K562 (cell line): ENCODE data around the gene MARK4. TPM values are rescaled to one million over a fixed set of nuclear protein-coding genes. Genes with fewer than 3 reads are reported as not detected.

Experiments
- ATAC-seq: fragments of 200-7000 bp; cut with Tn5 transposase; 3 replicates; pipeline ENCODE4 v1.9.1; 2020; ENCODE audit warnings: moderate library complexity
- BruUV-seq: library from RNA; stranded (reverse); fragments of 400-500 nt; replicated peaks from 2 replicates; lab custom pipeline; 2021; lab: Mats Ljungman, UMichigan
- CTCF ChIA-PET: fragments of 300-600 bp; formaldehyde crosslinking; extraction: SDS; loops from one replicate; lab custom pipeline; 2021; ENCODE audit warnings: low intra/inter-chr PET ratio; lab: Yijun Ruan, JAX
- POLR2A ChIA-PET: fragments of 300-600, 350-650 bp; sonication (Branson Sonifier 250); formaldehyde crosslinking; extraction: SDS; loops from one replicate; lab custom pipeline; 2021; ENCODE audit warnings: antibody characterized with exemption, inconsistent platforms; lab: Yijun Ruan, JAX
- DNase-seq, 4 experiments: peaks; one replicate each; pipeline versions ENCODE4 v3.0.0 to v3.0.0-alpha.2; 2011 to 2018; ENCODE audit warnings: low spot score in 3 of 4, mixed read lengths in 3 of 4; ENCODE audit errors: extremely low read depth in 1 of 4
- FAIRE-seq: peaks from 2 replicates; lab custom pipeline; 2011; peaks lifted over from hg19 to GRCh38; lab: Jason Lieb, UNC
- H2AFZ ChIP-seq: 2 replicates; pipeline ENCODE4 v1.6.0; 2011; ENCODE audit warnings: low read depth, low read length, control low read depth, inconsistent platforms
- H3K27ac ChIP-seq: fragments of 200-600 bp; 3 replicates; pipeline ENCODE4 v1.8.0; 2011; ENCODE audit warnings: low read depth, mild to moderate bottlenecking, control low read depth, inconsistent platforms, low read length, moderate library complexity, mixed read lengths; ENCODE audit errors: extremely low read depth
- H3K27me3 ChIP-seq, 2 experiments: fragments of 300-600 bp in 1 of 2; 2 replicates in 1 of 2; 3 replicates in 1 of 2; pipeline versions ENCODE4 v1.6.0 to v1.8.0; 2011; ENCODE audit warnings: inconsistent platforms in 2 of 2, low read length in 2 of 2, mild to moderate bottlenecking in 1 of 2, mixed read lengths in 1 of 2, moderate library complexity in 1 of 2; ENCODE audit not compliant: control insufficient read depth in 2 of 2, insufficient read depth in 2 of 2
- H3K36me3 ChIP-seq: fragments of 300-600 bp; 3 replicates; pipeline ENCODE4 v1.8.0; 2011; ENCODE audit warnings: mild to moderate bottlenecking, low read length, inconsistent platforms; ENCODE audit not compliant: control insufficient read depth, insufficient read depth
- H3K4me1 ChIP-seq, 2 experiments: fragments of 200-600 bp in 1 of 2; replicated peaks in 1 of 2; 2 replicates in 1 of 2; 3 replicates in 1 of 2; pipeline versions ENCODE4 v1.5.1 to v1.8.0; 2011; ENCODE audit warnings: inconsistent platforms in 2 of 2, low read length in 2 of 2, mild to moderate bottlenecking in 1 of 2, mixed read lengths in 1 of 2, moderate library complexity in 1 of 2; ENCODE audit not compliant: control insufficient read depth in 2 of 2, insufficient read depth in 2 of 2
- H3K4me2 ChIP-seq: 2 replicates; pipeline ENCODE4 v1.6.1; 2011; ENCODE audit warnings: low read length, control low read depth, inconsistent platforms, mixed read lengths; ENCODE audit not compliant: insufficient read depth
- H3K4me3 ChIP-seq: fragments of 200-600 bp; sonication (generic), shearing (Covaris generic); 2 replicates; pipeline ENCODE4 v1.5.1; 2016; ENCODE audit warnings: control low read depth, inconsistent platforms
- H3K79me2 ChIP-seq: fragments of 200-600 bp; 3 replicates; pipeline ENCODE4 v1.8.0; 2011; ENCODE audit warnings: low read length, inconsistent platforms; ENCODE audit not compliant: control insufficient read depth, insufficient read depth
- H3K9ac ChIP-seq, 2 experiments: 2 replicates each; pipeline versions ENCODE4 v1.6.0 to v1.6.1; 2011; ENCODE audit warnings: low read depth in 2 of 2, low read length in 2 of 2, control low read depth in 1 of 2, inconsistent platforms in 1 of 2, mild to moderate bottlenecking in 1 of 2, mixed read lengths in 1 of 2; ENCODE audit not compliant: insufficient read depth in 1 of 2
- H3K9me1 ChIP-seq: one replicate; pipeline ENCODE4 v1.6.0; 2011; ENCODE audit warnings: inconsistent platforms, mild to moderate bottlenecking, low read length, moderate library complexity; ENCODE audit not compliant: control insufficient read depth, insufficient read depth
- H3K9me3 ChIP-seq: replicated peaks from 2 replicates; pipeline ENCODE4 v1.5.1; 2011; ENCODE audit warnings: low read depth, low read length, inconsistent platforms; ENCODE audit not compliant: control insufficient read depth, insufficient read depth
- H4K20me1 ChIP-seq: replicated peaks from 2 replicates; pipeline ENCODE4 v1.6.1; 2011; ENCODE audit warnings: low read length, inconsistent platforms, mixed read lengths; ENCODE audit not compliant: control insufficient read depth, insufficient read depth
- FOXM1 ChIP-seq, 2 experiments: fragments of 450-650 bp in 1 of 2; sonication (generic) in 1 of 2; formaldehyde crosslinking in 1 of 2; IDR thresholded peaks; 2 replicates each; pipeline versions ENCODE4 v1.6.1 to v1.9.0; 2017 to 2022; ENCODE audit warnings: low read depth in 2 of 2, mild to moderate bottlenecking in 2 of 2, missing genetic modification reagents in 1 of 2, moderate library complexity in 1 of 2
- NFIX ChIP-seq: fragments of 250-450 bp; sonication (Bioruptor Pico); IDR thresholded peaks from 2 replicates; pipeline ENCODE4 v1.4.0; 2020; ENCODE audit warnings: low read depth, mild to moderate bottlenecking, moderate library complexity
- SREBF2 ChIP-seq: sonication (generic); formaldehyde crosslinking; IDR thresholded peaks from 2 replicates; pipeline ENCODE4 v1.4.0; 2020; ENCODE audit warnings: mild to moderate bottlenecking, missing genetic modification reagents
- STAG1 ChIP-seq: sonication (generic); formaldehyde crosslinking; IDR thresholded peaks from 2 replicates; pipeline ENCODE4 v1.5.0; 2020; ENCODE audit warnings: missing genetic modification reagents, borderline replicate concordance
- ZBTB17 ChIP-seq: fragments of 450-650 bp; formaldehyde crosslinking; IDR thresholded peaks from 2 replicates; pipeline ENCODE4 v1.4.0; 2020; ENCODE audit warnings: mild to moderate bottlenecking
- ZEB2 ChIP-seq: fragments of 450-650 bp; IDR thresholded peaks from 2 replicates; pipeline ENCODE4 v1.6.1; 2016
- ZFP30 ChIP-seq: fragments of 250-450 bp; sonication (Bioruptor Pico); IDR thresholded peaks from 2 replicates; pipeline ENCODE4 v1.8.0; 2022; ENCODE audit warnings: moderate library complexity, mild to moderate bottlenecking, inconsistent platforms, borderline replicate concordance
- ZNF143 ChIP-seq: sonication (generic); formaldehyde crosslinking; IDR thresholded peaks from 2 replicates; pipeline ENCODE4 v1.9.0; 2022; ENCODE audit warnings: mild to moderate bottlenecking, missing genetic modification reagents
- ZNF282 ChIP-seq: sonication (generic); formaldehyde crosslinking; IDR thresholded peaks from 2 replicates; pipeline ENCODE4 v1.8.1; 2023; ENCODE audit warnings: missing genetic modification reagents
- ZNF431 ChIP-seq: sonication (generic); formaldehyde crosslinking; IDR thresholded peaks from 2 replicates; pipeline ENCODE4 v1.8.0; 2022; ENCODE audit warnings: mild to moderate bottlenecking, missing genetic modification reagents
- WGBS: fragments of 100-300 bp; shearing (Covaris generic); methylation state at CpG from one replicate; pipeline ENCODE4 v1.1.6; 2016; ENCODE audit warnings: low coverage, mixed read lengths; ENCODE audit not compliant: insufficient coverage; ENCODE audit errors: missing lambda C conversion rate; 5-methylcytosine and 5-hydroxymethylcytosine counted together
- in situ Hi-C: fragments of 300-500 bp; cut with MboI; formaldehyde crosslinking; loops from 4 replicates; pipeline ENCODE4 v1.15.0; 2018; ENCODE audit warnings: inconsistent platforms, mixed read lengths
- intact Hi-C: fragments of 100-400 bp; cut with micrococcal nuclease; formaldehyde crosslinking; loops from 2 replicates; pipeline ENCODE4 v1.14.2; 2022
- polyA plus RNA-seq, 8 experiments: library from polyadenylated mRNA; depleted of rRNA in 4 of 8; stranded (reverse) in 5 of 8; unstranded in 3 of 8; fragments of >200 nt; fragmentation: Nextera tagmentation in 2 of 8; fragmentation: Illumina TruSeq in 1 of 8; extraction: Ambion mirVana in 2 of 8; extraction: Trizol in 1 of 8; gene quantifications; 2 replicates each; pipeline versions ENCODE4 v1.2.1 to v1.2.3, GENCODE V29; 2011 to 2014; ENCODE audit warnings: inconsistent platforms in 1 of 8, missing spikeins in 1 of 8
- total RNA-seq, 7 experiments: library from RNA; depleted of rRNA in 6 of 7; stranded (reverse); fragments of >200 nt in 6 of 7; fragmentation: Illumina TruSeq in 2 of 7; extraction: Trizol in 2 of 7; gene quantifications; 2 replicates each; pipeline versions ENCODE4 v1.2.1 to v1.2.3, GENCODE V29; 2011 to 2021; ENCODE audit warnings: low replicate concordance in 1 of 7
- TF ChIP-seq, protein P1 (sequence below): fragments of 250-450 bp; sonication (Bioruptor Pico); IDR thresholded peaks from 2 replicates; pipeline ENCODE4 v1.9.0; 2021; ENCODE audit warnings: mild to moderate bottlenecking, inconsistent platforms

Gene MARK4
- total and polyA plus RNA-seq, 9 of the 15 experiments (the other 6 are each of a cell fraction or from before 2014, with no cell fraction given) = 0.52 to 29.4 (median 8.6) TPM

DNA sequence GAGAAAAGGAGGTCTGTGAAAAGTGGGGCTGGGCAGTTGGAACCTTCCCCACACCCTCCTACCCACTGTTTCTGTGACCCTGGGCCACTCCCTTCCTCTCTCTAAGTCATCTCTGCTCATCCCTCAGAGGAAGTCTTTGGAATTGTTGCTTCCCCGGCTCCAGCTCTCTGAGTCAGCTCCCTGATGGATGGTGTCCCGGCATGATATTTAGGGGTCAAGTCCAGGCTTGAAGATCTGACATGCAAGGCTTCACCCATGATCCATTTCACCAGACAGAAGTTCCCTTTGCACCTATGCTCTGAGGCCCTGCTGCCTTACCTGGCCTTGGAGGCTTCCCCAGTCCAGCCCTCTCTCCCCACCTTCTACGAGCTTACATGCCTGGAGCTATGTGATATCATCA lies 19.2 kb upstream of the MARK4 start:
- ATAC-seq = no peak
- Histone ChIP-seq H3K9ac (no peak overlapping the region), H3K27me3 (no peaks in the 10 kb centered on the region), H3K9me3 (no peaks in the 10 kb centered on the region), H3K4me1 (peaks cover 0 to 12% of the 10 kb centered on the region in 2 experiments; a peak in 2 of 5 replicates), H3K9me1 (no peaks in the 10 kb centered on the region), H3K79me2 (no peaks in the 10 kb centered on the region), H3K27ac (no peak overlapping the region), H3K36me3 (peaks cover 10% of the 10 kb centered on the region), H3K4me2 (no peak overlapping the region), H2AFZ (no peak overlapping the region), H4K20me1 (no peaks in the 10 kb centered on the region), H3K4me3 (no peak overlapping the region)
- no peak for TF ChIP-seq ZBTB17 (CRISPR knock-in tag)
- no peak for TF ChIP-seq ZNF143
- no peak for TF ChIP-seq FOXM1 (IDR thresholded peaks at IDR 0.05; ENCODE audit: low read depth)
- no peak for TF ChIP-seq FOXM1 (CRISPR knock-in tag; IDR thresholded peaks at IDR 0.05; ENCODE audit: low read depth)
- no peak for TF ChIP-seq ZNF431 (CRISPR knock-in tag)
- no TSS peak for BruUV-seq
- intact Hi-C loops = no loop called here
- CTCF ChIA-PET = no interaction called here
- 37% methylated on average over 3 of the region's 3 CpGs for WGBS
- no peak for DNase-seq
- FAIRE-seq = no peak
- POLR2A ChIA-PET = interaction anchor here (1.4 kb wide), 1 partner anchor 13 kb away, joined by 3 read pairs; the partner anchor contains the start of gene EXOC3L2
- in situ Hi-C loops = no loop called here

DNA sequence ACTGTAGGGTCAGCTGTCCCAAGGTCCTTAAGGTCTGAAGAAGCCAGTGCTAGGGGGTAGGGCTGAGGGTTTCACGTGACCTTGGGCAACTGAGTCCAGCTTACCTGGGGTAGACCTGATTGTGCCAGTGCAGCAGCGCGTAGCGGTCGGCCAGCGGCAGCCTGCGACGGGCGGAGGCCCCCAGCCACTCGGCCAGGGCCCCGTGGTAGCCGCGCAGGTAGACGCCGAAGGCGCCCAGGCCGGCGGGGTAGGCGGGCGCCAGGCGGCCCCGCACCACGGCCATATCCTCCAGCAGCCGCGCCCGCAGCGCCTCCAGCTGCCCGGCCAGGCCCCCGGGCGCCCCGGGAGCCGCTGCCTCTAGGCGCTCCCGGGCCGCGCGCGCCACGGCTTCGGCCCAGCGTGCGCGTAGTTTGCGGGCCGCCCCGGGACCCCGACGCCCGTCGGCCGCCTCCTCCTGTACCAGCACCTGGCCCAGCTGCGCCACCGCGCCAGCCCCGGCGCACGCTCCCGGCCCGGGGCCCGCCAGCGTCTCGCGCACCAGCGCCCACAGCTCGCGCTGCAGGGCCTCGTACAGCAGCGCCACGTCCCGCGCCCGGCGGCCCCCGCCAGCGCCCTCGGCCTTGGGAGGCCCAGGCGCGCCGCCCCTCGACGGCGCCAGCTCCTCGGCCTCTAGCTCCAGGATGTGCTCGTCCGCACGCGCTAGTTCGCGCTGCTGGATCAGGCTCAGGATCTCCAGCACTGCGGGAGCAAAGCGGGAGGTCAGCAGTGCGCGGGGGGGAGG lies 16.8 kb upstream of the MARK4 start:
- ChIA-PET CTCF (no interaction called here), POLR2A (interaction anchor here (0.5 kb wide), 1 partner anchor 88 kb away, joined by 3 read pairs; the partner anchor contains the start of gene CKM)
- 95% methylated on average over 23 of the region's 93 CpGs for WGBS
- peaks cover 0 to 16% of the 10 kb centered on the region in 2 experiments; a peak in 2 of 5 replicates for H3K4me1 ChIP-seq
- intact Hi-C loops = no loop called here
- no peak overlapping the region for H3K4me2 ChIP-seq
- no peaks in the 10 kb centered on the region for H3K9me1 ChIP-seq
- ATAC-seq (no peak), FAIRE-seq (no peak), DNase-seq (no peak)
- H3K4me3 ChIP-seq = no peak overlapping the region
- no peaks in the 10 kb centered on the region for H3K79me2 ChIP-seq
- no peaks in the 10 kb centered on the region for H4K20me1 ChIP-seq
- no peaks in the 10 kb centered on the region for H3K27me3 ChIP-seq
- no TSS peak for BruUV-seq
- no peak overlapping the region for H3K9ac ChIP-seq
- H3K9me3 ChIP-seq = no peaks in the 10 kb centered on the region
- TF ChIP-seq SREBF2 (no peak), ZFP30 (CRISPR knock-in tag) (no peak), ZEB2 (no peak), STAG1 (CRISPR knock-in tag) (no peak), ZNF282 (CRISPR knock-in tag) (no peak), NFIX (CRISPR knock-in tag) (no peak)
- TF ChIP-seq, protein P1, sequence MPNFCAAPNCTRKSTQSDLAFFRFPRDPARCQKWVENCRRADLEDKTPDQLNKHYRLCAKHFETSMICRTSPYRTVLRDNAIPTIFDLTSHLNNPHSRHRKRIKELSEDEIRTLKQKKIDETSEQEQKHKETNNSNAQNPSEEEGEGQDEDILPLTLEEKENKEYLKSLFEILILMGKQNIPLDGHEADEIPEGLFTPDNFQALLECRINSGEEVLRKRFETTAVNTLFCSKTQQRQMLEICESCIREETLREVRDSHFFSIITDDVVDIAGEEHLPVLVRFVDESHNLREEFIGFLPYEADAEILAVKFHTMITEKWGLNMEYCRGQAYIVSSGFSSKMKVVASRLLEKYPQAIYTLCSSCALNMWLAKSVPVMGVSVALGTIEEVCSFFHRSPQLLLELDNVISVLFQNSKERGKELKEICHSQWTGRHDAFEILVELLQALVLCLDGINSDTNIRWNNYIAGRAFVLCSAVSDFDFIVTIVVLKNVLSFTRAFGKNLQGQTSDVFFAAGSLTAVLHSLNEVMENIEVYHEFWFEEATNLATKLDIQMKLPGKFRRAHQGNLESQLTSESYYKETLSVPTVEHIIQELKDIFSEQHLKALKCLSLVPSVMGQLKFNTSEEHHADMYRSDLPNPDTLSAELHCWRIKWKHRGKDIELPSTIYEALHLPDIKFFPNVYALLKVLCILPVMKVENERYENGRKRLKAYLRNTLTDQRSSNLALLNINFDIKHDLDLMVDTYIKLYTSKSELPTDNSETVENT (CRISPR knock-in tag) = no peak
- TF ChIP-seq, all 486 proteins: peak for 0
- Histone ChIP-seq H3K27ac (no peak overlapping the region), H3K36me3 (peaks cover 15% of the 10 kb centered on the region), H2AFZ (no peak overlapping the region)
- in situ Hi-C loops = no loop called here
